GM12872 (cell line): ENCODE results near the gene FBXL12.

Source experiments
- CTCF ChIP-seq: IDR thresholded peaks from 3 replicates; pipeline ENCODE4 v1.5.1; 2011; ENCODE audit warnings: low read depth, mild to moderate bottlenecking, low read length, moderate library complexity; ENCODE audit not compliant: insufficient read depth

The FBXL12 gene

GRCh38 chr19:9796113-9796773, 22.6 kb downstream of the FBXL12 start:
- peak; percentile 85 for TF ChIP-seq CTCF

GRCh38 chr19:9793071-9793591, 25.7 kb downstream of the FBXL12 start:
- no peak for TF ChIP-seq CTCF

- TF ChIP-seq CTCF, result no peak
Measured at GRCh38 chr19:9792206-9793070, 26.4 kb downstream of the FBXL12 start.

- no peak for TF ChIP-seq CTCF
Measured at GRCh38 chr19:9791552-9792205, 27.2 kb downstream of the FBXL12 start.

GRCh38 chr19:9789066-9789465, 29.8 kb downstream of the FBXL12 start:
- no peak for TF ChIP-seq CTCF

GRCh38 chr19:9786819-9787218, 32.1 kb downstream of the FBXL12 start:
- TF ChIP-seq CTCF, result no peak

- no peak for TF ChIP-seq CTCF
Measured at GRCh38 chr19:9786342-9786741, 32.5 kb downstream of the FBXL12 start.
